ENCODE measurements around the gene ISX. TPM values are rescaled to one million over a fixed set of nuclear protein-coding genes. Genes with fewer than 3 reads are reported as not detected.
A peak's percentile ranks its signal among the peaks of the same experiment; 100 is the strongest.

Gene ISX
- total RNA-seq, 1 experiment from 2014 or later, result not detected

DNA sequence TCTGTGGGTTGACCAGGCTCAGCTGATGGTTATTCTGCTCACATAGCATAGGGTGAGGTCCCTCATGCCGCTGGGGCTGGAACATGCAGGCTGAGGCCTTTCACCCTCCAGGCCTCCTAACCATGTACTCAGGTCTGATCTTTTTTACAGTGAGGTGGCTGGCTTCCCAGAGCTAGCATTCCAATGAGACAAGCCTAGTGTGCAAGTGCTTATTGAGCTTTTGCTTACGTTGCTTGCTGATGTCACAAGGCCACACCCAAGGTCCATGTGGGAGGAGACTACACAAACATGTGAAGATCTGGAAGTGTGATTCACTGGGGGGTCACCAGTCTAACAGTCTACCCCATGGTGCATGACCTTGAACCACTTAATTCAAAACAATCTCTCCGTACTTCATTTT lies 33.9 kb downstream of the ISX start:
- in situ Hi-C loops (cut with HindIII; ENCODE audit: low sequenced_read_pairs), result no loop called here
- DNase-seq (ENCODE audit: low spot score), result no peak

GRCh38 chr22:35102663-35103062 lies 36.7 kb downstream of the ISX start:
- DNase-seq (ENCODE audit: low spot score), result no peak
- in situ Hi-C loops (cut with HindIII; ENCODE audit: low sequenced_read_pairs), result no loop called here

DNA sequence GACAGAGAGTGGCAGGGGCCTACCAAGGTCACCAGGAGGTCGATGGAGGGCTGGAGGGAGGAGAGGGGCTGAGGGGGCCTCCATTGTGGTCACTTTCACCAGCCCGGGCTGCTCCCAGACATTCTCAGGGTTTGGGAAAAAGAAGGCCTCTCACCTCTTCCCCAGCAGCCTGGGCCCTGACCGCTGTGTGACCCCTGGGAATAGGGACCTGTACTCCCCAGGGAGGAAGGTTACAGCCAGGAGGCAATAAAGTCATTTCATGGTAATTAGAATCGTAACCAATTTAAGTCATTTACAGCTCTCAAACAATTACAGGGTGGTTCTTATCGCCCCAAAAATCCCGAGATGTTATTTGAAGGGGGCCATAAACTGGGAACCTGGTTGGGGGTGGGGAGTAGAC lies 37.8 kb downstream of the ISX start:
- no peak for DNase-seq (ENCODE audit: low spot score)
- in situ Hi-C loops (cut with HindIII; ENCODE audit: low sequenced_read_pairs), result no loop called here

DNA sequence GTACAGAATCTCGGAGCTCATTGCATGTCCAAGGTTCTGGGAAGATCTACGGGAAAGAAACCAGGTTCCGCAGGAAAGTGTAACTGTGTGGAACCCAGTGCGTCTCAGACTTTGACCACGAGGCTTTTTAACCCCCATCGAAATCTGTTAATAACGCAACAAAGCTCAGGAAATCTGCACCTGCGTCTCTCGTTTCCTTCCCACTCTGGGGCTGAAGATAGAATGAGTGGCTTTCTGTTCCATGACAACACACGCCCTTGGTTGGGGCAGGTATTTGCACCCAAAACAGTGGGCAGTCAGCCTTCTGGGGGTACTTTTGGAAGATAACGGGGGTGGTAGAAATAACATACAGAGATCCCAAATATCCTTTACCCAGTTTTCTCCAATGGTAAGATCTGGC lies 38.5 kb downstream of the ISX start:
- DNase-seq (ENCODE audit: low spot score), result no peak
- in situ Hi-C loops (cut with HindIII; ENCODE audit: low sequenced_read_pairs), result no loop called here

GRCh38 chr22:35109616-35110015 lies 43.7 kb downstream of the ISX start:
- in situ Hi-C loops (cut with HindIII; ENCODE audit: low sequenced_read_pairs), result no loop called here
- DNase-seq (ENCODE audit: low spot score), result no peak

DNA sequence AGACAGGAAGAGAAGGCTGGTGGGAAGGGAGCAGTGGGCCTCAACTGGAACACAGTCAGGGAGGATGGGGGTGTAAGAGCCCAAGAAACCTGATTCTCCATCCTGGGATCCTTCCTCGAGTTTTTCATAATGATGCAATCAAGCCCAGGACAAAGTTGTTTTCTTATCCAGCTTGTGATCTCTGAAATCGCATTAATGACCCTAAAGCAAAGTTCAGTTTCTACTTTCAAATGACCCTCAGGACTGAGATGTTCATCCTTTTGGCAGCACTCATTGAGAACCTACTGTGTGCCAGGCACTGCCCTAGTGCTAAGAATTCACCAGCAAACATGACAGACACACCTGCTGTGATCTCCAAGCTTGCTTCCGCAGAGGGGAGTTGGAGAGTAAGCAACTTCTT lies 45.3 kb downstream of the ISX start:
- no peak for DNase-seq (ENCODE audit: low spot score)
- in situ Hi-C loops (cut with HindIII; ENCODE audit: low sequenced_read_pairs), result no loop called here

- in situ Hi-C loops (cut with HindIII; ENCODE audit: low sequenced_read_pairs), result no loop called here
- no peak for DNase-seq (ENCODE audit: low spot score)
Measured at GRCh38 chr22:35113341-35113740, 47.4 kb downstream of the ISX start.

DNA sequence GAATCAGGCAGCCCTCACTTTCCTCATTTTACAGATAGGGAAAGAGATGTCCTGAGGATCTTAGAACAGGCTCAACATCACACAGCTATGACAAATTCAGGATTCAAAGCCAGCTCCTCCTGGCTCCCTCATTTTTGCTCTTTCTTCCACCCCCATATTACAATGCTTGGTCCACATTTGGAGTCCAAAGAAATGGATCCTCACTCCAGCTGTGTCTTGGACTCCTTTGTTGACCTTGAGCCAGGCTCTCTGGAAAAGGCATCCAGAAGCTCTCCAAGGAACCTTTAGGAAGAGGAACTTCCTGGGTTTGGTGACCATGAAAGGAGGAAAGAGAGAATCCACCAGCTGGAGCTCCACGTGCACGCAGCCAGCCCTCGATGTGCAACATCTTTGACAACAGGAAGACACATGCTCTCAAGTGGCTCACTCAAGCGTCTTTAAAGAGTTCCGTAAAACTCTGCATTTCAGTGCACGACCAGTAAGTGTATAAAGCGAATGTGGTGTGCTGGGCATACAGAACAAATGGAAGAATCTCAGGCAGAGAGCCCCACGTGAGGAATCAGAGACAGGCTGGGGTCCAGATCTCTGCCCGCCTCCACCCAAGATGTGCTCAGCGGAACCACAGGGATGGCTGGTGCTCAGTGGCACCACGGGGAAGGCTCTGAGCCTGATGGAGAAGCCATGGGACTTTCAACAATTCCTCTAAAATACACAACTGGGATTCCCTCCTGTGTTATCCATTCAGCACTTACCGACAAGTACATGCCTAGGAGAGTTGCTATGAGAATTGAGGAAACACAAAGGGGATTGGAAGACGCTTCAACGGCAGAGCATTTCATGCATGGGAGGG lies 48.4 kb downstream of the ISX start:
- no peak for DNase-seq (ENCODE audit: low spot score)

DNA sequence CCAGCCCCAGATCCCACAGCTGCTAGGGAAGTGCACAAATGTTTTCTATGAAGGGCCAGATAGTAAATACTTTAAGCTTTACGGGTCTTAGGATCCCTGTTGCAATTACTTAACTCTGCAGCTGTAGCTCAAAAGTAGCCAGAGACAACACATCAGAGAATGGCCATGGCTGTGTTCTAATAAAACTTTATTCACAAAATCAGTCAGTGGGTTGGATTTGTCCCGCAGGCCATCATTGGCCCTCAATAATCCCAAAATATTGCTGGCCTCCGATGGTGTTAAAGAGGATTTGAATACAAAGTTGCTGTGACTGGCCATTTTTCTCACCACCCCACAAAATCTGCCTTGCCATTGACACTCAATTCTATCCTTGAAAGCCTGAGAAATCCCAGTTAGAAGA lies 49.6 kb downstream of the ISX start:
- no peak for DNase-seq (ENCODE audit: low spot score)
- in situ Hi-C loops (cut with HindIII; ENCODE audit: low sequenced_read_pairs), result no loop called here

More for the DNA sequence above, 48.4 kb downstream of the ISX start:
- in situ Hi-C loops (cut with HindIII; ENCODE audit: low sequenced_read_pairs), result no loop called here

DNA sequence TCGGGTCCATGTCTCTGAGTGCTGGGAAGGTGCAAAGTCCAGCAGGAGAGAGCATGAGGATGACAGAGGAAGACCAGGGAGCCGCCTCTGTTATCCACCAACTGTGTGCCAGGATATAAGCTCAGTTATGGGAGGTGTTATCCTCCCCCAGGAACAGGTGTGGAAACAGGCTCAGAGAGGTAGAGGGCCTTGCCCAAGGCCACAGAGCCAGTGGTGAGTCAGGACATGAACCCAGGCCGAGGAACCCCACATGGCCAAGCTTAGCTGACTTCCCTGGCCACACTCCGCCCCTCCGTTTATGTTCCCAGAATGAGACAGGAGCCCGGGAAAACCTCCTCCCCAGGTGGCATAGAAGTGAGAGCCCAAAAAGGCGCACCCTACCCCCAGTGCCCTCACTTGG lies 50.3 kb downstream of the ISX start:
- DNase-seq (ENCODE audit: low spot score), result no peak
- in situ Hi-C loops (cut with HindIII; ENCODE audit: low sequenced_read_pairs), result no loop called here

DNA sequence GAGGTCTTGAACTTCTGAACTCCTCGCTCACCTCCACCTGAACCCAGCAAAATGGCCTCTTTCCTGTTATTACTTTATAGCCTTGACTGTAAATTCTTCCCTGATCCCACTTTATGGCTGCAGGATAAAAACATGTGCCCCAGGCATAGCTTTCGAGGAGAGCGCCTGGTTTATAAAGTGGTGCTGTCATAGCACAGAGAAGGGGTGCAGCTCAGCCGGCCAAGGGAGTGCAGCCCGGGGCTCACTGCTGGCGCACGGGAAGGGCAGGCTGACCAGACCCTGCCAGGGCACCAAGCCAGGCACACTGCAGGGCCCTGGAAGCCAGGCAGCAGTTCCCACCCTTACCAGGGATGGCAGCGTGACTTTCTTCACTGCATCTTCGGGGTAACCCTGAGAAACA lies 50.9 kb downstream of the ISX start:
- no peak for DNase-seq (ENCODE audit: low spot score)
- in situ Hi-C loops (cut with HindIII; ENCODE audit: low sequenced_read_pairs), result no loop called here

GRCh38 chr22:35119494-35119893 lies 53.5 kb downstream of the ISX start:
- DNase-seq (ENCODE audit: low spot score), result no peak
- in situ Hi-C loops (cut with HindIII; ENCODE audit: low sequenced_read_pairs), result no loop called here

- in situ Hi-C loops (cut with HindIII; ENCODE audit: low sequenced_read_pairs), result no loop called here
- no peak for DNase-seq (ENCODE audit: low spot score)
Measured at GRCh38 chr22:35124691-35125219, 58.8 kb downstream of the ISX start.

GRCh38 chr22:35126993-35127392 lies 61.0 kb downstream of the ISX start:
- no peak for DNase-seq (ENCODE audit: low spot score)
- in situ Hi-C loops (cut with HindIII; ENCODE audit: low sequenced_read_pairs), result no loop called here

GRCh38 chr22:35128637-35129036 lies 62.7 kb downstream of the ISX start:
- no peak for DNase-seq (ENCODE audit: low spot score)
- in situ Hi-C loops (cut with HindIII; ENCODE audit: low sequenced_read_pairs), result no loop called here

DNA sequence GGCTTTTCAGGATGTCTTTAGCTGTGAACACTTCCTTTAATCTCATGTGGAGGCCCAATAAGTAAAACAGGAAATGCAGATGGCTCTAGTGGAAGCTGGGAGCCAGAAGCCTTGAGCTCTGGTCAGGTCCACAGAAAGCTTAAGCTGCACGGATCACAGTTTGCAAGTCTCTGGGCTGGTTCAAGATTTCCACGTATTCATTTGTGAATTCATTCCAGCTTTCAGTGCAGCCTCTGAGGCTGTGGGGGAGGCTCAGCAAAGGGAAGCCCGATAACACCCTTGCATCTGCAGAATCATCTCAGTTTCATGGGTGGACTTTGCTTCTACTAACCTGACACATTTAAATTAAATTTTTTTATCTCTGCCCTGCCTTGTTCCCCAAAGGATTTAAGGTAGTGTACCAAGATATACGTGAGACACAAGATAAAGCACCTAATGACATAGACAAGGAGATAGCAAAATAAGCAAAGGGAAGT lies 65.6 kb downstream of the ISX start:
- DNase-seq (ENCODE audit: low spot score), result no peak
- in situ Hi-C loops (cut with HindIII; ENCODE audit: low sequenced_read_pairs), result no loop called here

DNA sequence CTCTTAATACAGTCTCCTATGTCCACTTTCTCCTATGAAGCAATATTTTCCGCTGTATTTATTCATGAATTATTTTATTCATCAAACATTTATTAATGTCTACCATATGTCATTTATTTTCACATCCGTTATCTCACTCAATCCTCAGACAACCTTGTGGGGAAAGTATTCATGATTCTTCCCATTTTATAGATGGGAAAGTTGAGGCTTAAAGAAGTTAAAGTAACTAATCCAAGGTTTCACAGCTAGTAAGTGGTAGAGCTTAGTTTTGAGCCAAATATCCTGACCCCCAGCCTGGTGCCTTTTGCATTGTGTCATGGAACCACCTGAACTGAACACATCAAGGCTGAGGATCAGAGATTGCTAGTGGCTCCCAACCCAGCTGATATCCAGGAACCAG lies 66.6 kb downstream of the ISX start:
- in situ Hi-C loops (cut with HindIII; ENCODE audit: low sequenced_read_pairs), result no loop called here
- DNase-seq (ENCODE audit: low spot score), result no peak

DNA sequence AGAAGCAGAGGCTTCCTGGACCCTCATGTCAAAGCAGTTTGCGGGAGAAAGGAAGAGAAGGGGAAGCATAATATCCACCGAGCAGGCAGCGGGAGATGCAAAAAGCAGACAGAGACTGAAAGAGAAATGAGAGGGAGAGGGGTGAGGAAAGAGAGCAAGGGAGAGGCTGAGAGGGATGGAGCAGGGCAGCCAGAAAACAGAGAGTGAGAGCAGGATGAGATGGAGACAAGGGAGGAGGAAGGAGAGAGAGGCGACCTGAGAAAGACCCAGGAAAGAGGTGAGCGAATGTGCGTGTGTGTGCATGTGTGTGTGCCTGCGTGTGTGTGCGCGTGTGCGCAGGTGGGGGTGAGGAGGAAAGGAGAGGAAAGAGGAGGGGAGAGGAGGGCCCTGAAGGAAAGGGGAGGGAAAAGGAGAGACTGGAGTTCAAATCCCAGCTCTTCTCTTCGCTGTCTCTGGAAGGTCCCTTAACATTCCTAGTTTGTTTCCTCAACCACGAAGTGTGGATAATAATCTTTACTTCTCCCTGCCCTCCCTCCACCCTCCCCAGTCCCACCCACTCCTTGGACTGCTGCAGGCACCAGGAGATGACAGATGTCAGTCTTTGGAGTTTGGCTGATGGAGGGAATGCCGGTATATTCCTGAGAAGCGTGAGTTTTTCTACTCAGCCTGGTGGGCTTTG lies 67.9 kb downstream of the ISX start:
- in situ Hi-C loops (cut with HindIII; ENCODE audit: low sequenced_read_pairs), result no loop called here
- DNase-seq (ENCODE audit: low spot score), result no peak

- DNase-seq (ENCODE audit: low spot score), result peak; percentile 64
- in situ Hi-C loops (cut with HindIII; ENCODE audit: low sequenced_read_pairs), result no loop called here
Measured at GRCh38 chr22:35134637-35135036, 68.7 kb downstream of the ISX start.

GRCh38 chr22:35135165-35135564 lies 69.2 kb downstream of the ISX start:
- in situ Hi-C loops (cut with HindIII; ENCODE audit: low sequenced_read_pairs), result no loop called here
- peak; percentile 79 for DNase-seq (ENCODE audit: low spot score)

All from G401 (cell line).